Measurements from ENCODE around the gene ARHGAP23.

The ARHGAP23 gene

GRCh38 chr17:38556239-38556638 is 128.0 kb downstream of the ARHGAP23 start:
- peaks cover 18% of the 10 kb centered on the region for H3K4me1 ChIP-seq (ENCODE audit: insufficient read depth, low read length, severe bottlenecking)
- H3K9ac ChIP-seq (ENCODE audit: low read length): no peak overlapping the region
- TF ChIP-seq EZH2 (IDR thresholded peaks at IDR 0.05; ENCODE audit: borderline replicate concordance, low read length) (no peak), CTCF (IDR thresholded peaks at IDR 0.05; ENCODE audit: low read length) (no peak)

GRCh38 chr17:38557396-38557795 is 129.1 kb downstream of the ARHGAP23 start:
- no peaks in the 10 kb centered on the region for H3K9me2 ChIP-seq (ENCODE audit: low read depth, low read length)
- H3F3A ChIP-seq (ENCODE audit: insufficient read depth, low read length): no peaks in the 10 kb centered on the region
- H4K20me1 ChIP-seq (ENCODE audit: insufficient read depth, low read length): no peaks in the 10 kb centered on the region
- no peak overlapping the region for H3K27ac ChIP-seq (ENCODE audit: low read depth, low read length, poor library complexity, severe bottlenecking)
- H3K4me2 ChIP-seq (ENCODE audit: low read length): no peak overlapping the region
- H3K9me3 ChIP-seq (ENCODE audit: low read length): no peaks in the 10 kb centered on the region
- no peaks in the 10 kb centered on the region for H3K36me3 ChIP-seq (ENCODE audit: insufficient read depth, low read length)
- TF ChIP-seq EZH2 (IDR thresholded peaks at IDR 0.05; ENCODE audit: borderline replicate concordance, low read length) (no peak), CTCF (IDR thresholded peaks at IDR 0.05; ENCODE audit: low read length) (no peak)
- H3K4me3 ChIP-seq (ENCODE audit: low read depth, low read length, poor library complexity, severe bottlenecking): no peak overlapping the region
- peaks cover 18% of the 10 kb centered on the region for H3K4me1 ChIP-seq (ENCODE audit: insufficient read depth, low read length, severe bottlenecking)
- no peak overlapping the region for H2AFZ ChIP-seq (ENCODE audit: low read length)
- no peaks in the 10 kb centered on the region for H3K79me2 ChIP-seq (ENCODE audit: insufficient read depth, low read length)
- H3K9ac ChIP-seq (ENCODE audit: low read length): no peak overlapping the region
- peaks cover 10% of the 10 kb centered on the region; the same call in 1 of the 2 replicates for H3K27me3 ChIP-seq (ENCODE audit: insufficient read depth, low read length)

More at GRCh38 chr17:38556239-38556638, 128.0 kb downstream of the ARHGAP23 start:
- no peaks in the 10 kb centered on the region; the same call in 1 of the 2 replicates for H3K36me3 ChIP-seq (ENCODE audit: insufficient read depth, low read length)
- no peak overlapping the region for H3K4me2 ChIP-seq (ENCODE audit: low read length)
- no peak overlapping the region for H2AFZ ChIP-seq (ENCODE audit: low read length)
- H4K20me1 ChIP-seq (ENCODE audit: insufficient read depth, low read length): no peaks in the 10 kb centered on the region
- H3K79me2 ChIP-seq (ENCODE audit: insufficient read depth, low read length): no peaks in the 10 kb centered on the region
- H3K9me2 ChIP-seq (ENCODE audit: low read depth, low read length): no peaks in the 10 kb centered on the region
- no peak overlapping the region for H3K27ac ChIP-seq (ENCODE audit: low read depth, low read length, poor library complexity, severe bottlenecking)
- H3F3A ChIP-seq (ENCODE audit: insufficient read depth, low read length): no peaks in the 10 kb centered on the region
- H3K9me3 ChIP-seq (ENCODE audit: low read length): no peaks in the 10 kb centered on the region
- H3K4me3 ChIP-seq (ENCODE audit: low read depth, low read length, poor library complexity, severe bottlenecking): no peak overlapping the region
- peaks cover 11% of the 10 kb centered on the region for H3K27me3 ChIP-seq (ENCODE audit: insufficient read depth, low read length)

GRCh38 chr17:38557836-38558727 is 129.8 kb downstream of the ARHGAP23 start:
- H3K79me2 ChIP-seq (ENCODE audit: insufficient read depth, low read length): no peaks in the 10 kb centered on the region
- TF ChIP-seq CTCF (IDR thresholded peaks at IDR 0.05; ENCODE audit: low read length) (peak; percentile 88), EZH2 (IDR thresholded peaks at IDR 0.05; ENCODE audit: borderline replicate concordance, low read length) (no peak)
- peak overlapping the region; percentile 57 for H3K4me3 ChIP-seq (ENCODE audit: low read depth, low read length, poor library complexity, severe bottlenecking)
- peak overlapping the region; percentile 76 for H3K4me2 ChIP-seq (ENCODE audit: low read length)
- H3K36me3 ChIP-seq (ENCODE audit: insufficient read depth, low read length): no peaks in the 10 kb centered on the region
- peaks cover 10% of the 10 kb centered on the region; the same call in 1 of the 2 replicates for H3K27me3 ChIP-seq (ENCODE audit: insufficient read depth, low read length)
- peaks cover 18% of the 10 kb centered on the region for H3K4me1 ChIP-seq (ENCODE audit: insufficient read depth, low read length, severe bottlenecking)
- H3K27ac ChIP-seq (ENCODE audit: low read depth, low read length, poor library complexity, severe bottlenecking): no peak overlapping the region
- H3K9ac ChIP-seq (ENCODE audit: low read length): peak overlapping the region; percentile 34; the same call in 1 of the 2 replicates
- no peaks in the 10 kb centered on the region for H4K20me1 ChIP-seq (ENCODE audit: insufficient read depth, low read length)
- H2AFZ ChIP-seq (ENCODE audit: low read length): no peak overlapping the region
- no peaks in the 10 kb centered on the region for H3K9me2 ChIP-seq (ENCODE audit: low read depth, low read length)
- no peaks in the 10 kb centered on the region for H3K9me3 ChIP-seq (ENCODE audit: low read length)
- H3F3A ChIP-seq (ENCODE audit: insufficient read depth, low read length): no peaks in the 10 kb centered on the region

All from OCI-LY1 (cell line).